KMS-11 (cell line): Measurements from ENCODE around the gene MEIOB.

Experiments
- H2AFZ ChIP-seq: fragments of 200-600 bp; sonication (generic); 2 replicates; pipeline ENCODE4 v1.6.1; 2016; ENCODE audit warnings: antibody characterized with exemption, mixed run types, low read depth
- H3K27ac ChIP-seq: fragments of 200-600 bp; sonication (generic); 2 replicates; pipeline ENCODE4 v1.6.1; 2016; ENCODE audit warnings: mild to moderate bottlenecking, mixed run types
- H3K27me3 ChIP-seq: fragments of 200-600 bp; sonication (generic); 2 replicates; pipeline ENCODE4 v1.6.1; 2017; ENCODE audit warnings: mild to moderate bottlenecking, low read depth, mixed run types, moderate library complexity; ENCODE audit not compliant: insufficient read depth
- H3K36me3 ChIP-seq: fragments of 200-600 bp; sonication (generic); 2 replicates; pipeline ENCODE4 v1.6.1; 2017; ENCODE audit warnings: mild to moderate bottlenecking, mixed run types; ENCODE audit not compliant: insufficient read depth
- H3K4me1 ChIP-seq: fragments of 200-600 bp; sonication (generic); 2 replicates; pipeline ENCODE4 v1.6.1; 2016; ENCODE audit warnings: mild to moderate bottlenecking, low read depth, mixed run types; ENCODE audit not compliant: poor library complexity, severe bottlenecking
- H3K4me2 ChIP-seq: fragments of 200-600 bp; sonication (generic); 2 replicates; pipeline ENCODE4 v1.7.0; 2016; ENCODE audit warnings: mild to moderate bottlenecking, mixed run types
- H3K4me3 ChIP-seq: fragments of 200-600 bp; sonication (generic); IDR thresholded peaks from 2 replicates; pipeline ENCODE4 v1.6.1; 2017; ENCODE audit warnings: low read depth, low read length, mixed read lengths; ENCODE audit not compliant: insufficient read depth
- H3K79me2 ChIP-seq: fragments of 200-600 bp; sonication (generic); 2 replicates; pipeline ENCODE4 v1.6.1; 2016; ENCODE audit warnings: low read depth, mixed run types; ENCODE audit not compliant: insufficient read depth
- H3K9ac ChIP-seq: fragments of 200-600 bp; sonication (generic); 2 replicates; pipeline ENCODE4 v1.6.1; 2016; ENCODE audit warnings: mild to moderate bottlenecking, mixed run types
- H4K20me1 ChIP-seq: fragments of 200-600 bp; sonication (generic); 2 replicates; pipeline ENCODE4 v1.6.1; 2016; ENCODE audit warnings: mild to moderate bottlenecking, mixed run types; ENCODE audit not compliant: insufficient read depth
- TF ChIP-seq, protein P1 (sequence below): fragments of 200-600 bp; sonication (generic); conservative IDR thresholded peaks from 2 replicates; pipeline ENCODE4 v1.6.1; 2017; ENCODE audit warnings: low read depth, mild to moderate bottlenecking, antibody characterized with exemption, low read length, moderate library complexity, mixed read lengths

The MEIOB gene

DNA sequence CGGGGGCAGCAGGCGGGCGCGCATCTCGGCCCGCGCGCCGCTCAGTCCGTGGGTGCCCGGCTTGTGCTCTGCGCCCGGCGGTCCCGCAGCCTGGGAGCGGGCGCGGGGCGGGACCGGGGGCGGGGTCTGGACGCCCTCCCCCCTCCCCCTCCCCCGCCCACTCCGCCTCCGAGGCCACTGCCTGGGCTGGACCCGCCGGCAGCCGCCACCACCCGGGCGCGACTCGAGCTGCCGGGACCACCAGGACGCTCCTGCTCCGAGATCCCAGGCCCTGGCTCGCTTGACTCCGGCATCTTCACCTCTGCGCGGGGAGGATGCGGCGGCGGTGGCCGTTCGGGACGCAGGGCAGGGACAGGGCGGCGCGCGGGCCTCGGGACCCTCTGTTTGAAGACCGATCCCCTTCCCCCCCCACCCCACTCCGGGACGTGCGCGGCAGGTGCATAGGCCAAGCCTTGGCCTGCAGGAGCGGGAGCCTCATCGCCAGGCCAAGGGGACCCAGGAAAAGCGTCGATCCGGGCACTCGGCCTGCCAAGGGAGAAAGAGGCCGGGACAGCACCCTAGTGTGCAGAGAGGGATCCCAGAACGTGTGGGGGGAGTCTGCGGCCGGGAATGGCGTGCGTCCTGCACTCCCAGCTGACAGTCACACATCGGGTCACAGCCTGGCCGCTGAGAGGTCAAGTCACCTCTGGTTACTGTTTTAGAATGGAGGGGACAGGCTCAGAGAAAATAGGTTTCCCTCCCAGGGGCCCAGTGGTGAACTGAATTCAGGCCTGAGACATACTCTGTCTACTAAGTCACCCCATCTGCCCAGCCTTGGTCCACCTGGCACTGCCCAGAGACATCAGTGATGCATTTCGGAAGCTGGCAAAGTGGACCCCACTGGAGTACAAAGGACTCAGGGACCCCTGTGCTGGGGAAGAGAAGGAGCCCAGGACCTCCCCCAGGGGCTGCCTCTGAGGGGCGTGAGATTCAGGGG, 46.7 kb upstream of the MEIOB start, which contains the start of gene HS3ST6:
Gene HS3ST6, minus strand, starts transcription at position 65 of the 976 bp plus-strand sequence. CDS start 92 bp downstream, outside the sequence.
- Histone ChIP-seq H3K4me2 (no peak within 1 kb of the TSS), H3K36me3 (no peaks in the 10 kb centered on the region), H3K4me1 (no peaks in the 10 kb centered on the region), H2AFZ (no peak within 1 kb of the TSS), H4K20me1 (no peaks in the 10 kb centered on the region), H3K27me3 (peaks cover 94% of the 10 kb centered on the region), H3K79me2 (no peaks in the 10 kb centered on the region), H3K9ac (no peak within 1 kb of the TSS), H3K27ac (no peak within 1 kb of the TSS), H3K4me3 (no peak within 1 kb of the TSS)
- TF ChIP-seq, protein P1, sequence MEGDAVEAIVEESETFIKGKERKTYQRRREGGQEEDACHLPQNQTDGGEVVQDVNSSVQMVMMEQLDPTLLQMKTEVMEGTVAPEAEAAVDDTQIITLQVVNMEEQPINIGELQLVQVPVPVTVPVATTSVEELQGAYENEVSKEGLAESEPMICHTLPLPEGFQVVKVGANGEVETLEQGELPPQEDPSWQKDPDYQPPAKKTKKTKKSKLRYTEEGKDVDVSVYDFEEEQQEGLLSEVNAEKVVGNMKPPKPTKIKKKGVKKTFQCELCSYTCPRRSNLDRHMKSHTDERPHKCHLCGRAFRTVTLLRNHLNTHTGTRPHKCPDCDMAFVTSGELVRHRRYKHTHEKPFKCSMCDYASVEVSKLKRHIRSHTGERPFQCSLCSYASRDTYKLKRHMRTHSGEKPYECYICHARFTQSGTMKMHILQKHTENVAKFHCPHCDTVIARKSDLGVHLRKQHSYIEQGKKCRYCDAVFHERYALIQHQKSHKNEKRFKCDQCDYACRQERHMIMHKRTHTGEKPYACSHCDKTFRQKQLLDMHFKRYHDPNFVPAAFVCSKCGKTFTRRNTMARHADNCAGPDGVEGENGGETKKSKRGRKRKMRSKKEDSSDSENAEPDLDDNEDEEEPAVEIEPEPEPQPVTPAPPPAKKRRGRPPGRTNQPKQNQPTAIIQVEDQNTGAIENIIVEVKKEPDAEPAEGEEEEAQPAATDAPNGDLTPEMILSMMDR: no peak

DNA sequence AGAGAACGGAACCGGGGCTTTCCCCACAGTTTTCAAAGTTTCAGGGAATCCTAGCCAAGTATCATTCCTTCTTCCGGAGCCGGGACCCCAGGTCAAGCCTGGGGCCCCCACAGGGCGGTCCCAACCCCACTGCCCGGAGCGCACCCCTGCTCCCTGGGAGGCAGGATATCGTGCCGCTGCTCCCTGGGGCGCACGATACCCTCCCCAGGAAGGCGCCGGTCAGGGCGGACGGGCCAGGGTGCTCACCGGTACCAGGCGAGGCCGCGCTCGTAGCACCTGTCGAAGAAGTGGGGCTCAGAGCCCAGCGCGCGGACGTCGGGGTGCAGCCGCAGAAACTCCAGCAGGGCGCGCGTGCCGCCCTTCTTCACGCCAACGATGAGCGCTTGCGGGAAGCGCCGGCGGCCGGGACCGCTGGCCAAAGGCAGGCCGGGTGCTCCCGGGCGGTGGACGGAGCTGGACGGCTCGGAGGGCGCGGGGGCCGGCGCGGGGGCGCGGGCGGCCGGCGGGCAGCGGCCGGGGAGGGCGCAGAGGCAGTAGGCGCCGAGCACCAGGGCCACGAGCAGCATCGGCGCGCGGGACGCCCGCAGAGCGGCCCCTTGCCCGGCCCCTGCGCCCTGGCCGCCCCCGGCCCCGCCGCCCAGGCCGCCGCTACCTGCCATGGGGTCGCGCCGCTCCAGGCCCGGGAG, 45.8 kb upstream of the MEIOB start:
- no peak overlapping the region for H3K4me3 ChIP-seq
- H3K9ac ChIP-seq: no peak overlapping the region
- H4K20me1 ChIP-seq: no peaks in the 10 kb centered on the region
- no peak overlapping the region for H3K4me2 ChIP-seq
- H2AFZ ChIP-seq: no peak overlapping the region
- TF ChIP-seq, protein P1: no peak
- H3K79me2 ChIP-seq: no peaks in the 10 kb centered on the region
- no peaks in the 10 kb centered on the region for H3K4me1 ChIP-seq
- H3K36me3 ChIP-seq: no peaks in the 10 kb centered on the region
- H3K27me3 ChIP-seq: peaks cover 94% of the 10 kb centered on the region
- H3K27ac ChIP-seq: no peak overlapping the region

DNA sequence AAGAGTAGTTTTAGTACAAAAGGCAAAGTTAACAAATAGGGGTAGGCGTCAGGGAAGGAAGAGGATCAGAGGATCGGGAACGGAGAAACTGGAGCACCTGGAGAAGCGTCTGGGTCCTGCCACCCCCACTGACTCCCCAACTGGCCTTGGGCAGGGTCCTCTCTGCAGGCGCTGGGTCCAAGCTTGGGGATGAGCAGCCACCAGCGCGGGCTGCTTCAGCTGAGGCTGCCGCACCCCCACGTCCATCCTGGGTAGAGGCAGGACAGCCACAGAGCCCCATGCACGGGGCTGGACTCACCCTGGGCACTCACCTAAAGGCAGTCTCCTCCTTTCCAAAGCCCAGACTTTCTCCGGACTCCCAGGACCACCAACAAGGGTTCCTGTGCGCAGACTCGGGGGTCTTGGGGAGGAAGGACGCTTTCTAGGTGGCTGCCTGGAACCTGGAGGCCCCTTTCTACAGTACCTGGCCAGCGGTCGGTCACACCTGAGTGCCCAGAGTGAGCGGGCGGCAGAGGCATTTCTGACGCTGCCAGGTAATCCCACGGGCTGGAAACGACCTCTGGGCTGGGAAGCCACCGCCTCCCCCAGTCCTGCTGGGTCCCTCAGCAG, 45.2 kb upstream of the MEIOB start:
- Histone ChIP-seq H3K4me2 (no peak overlapping the region), H3K27ac (no peak overlapping the region), H3K36me3 (no peaks in the 10 kb centered on the region), H4K20me1 (no peaks in the 10 kb centered on the region), H3K4me3 (no peak overlapping the region), H3K27me3 (peaks cover 93% of the 10 kb centered on the region), H3K9ac (no peak overlapping the region), H2AFZ (no peak overlapping the region), H3K79me2 (no peaks in the 10 kb centered on the region), H3K4me1 (no peaks in the 10 kb centered on the region)
- TF ChIP-seq, protein P1: no peak

DNA sequence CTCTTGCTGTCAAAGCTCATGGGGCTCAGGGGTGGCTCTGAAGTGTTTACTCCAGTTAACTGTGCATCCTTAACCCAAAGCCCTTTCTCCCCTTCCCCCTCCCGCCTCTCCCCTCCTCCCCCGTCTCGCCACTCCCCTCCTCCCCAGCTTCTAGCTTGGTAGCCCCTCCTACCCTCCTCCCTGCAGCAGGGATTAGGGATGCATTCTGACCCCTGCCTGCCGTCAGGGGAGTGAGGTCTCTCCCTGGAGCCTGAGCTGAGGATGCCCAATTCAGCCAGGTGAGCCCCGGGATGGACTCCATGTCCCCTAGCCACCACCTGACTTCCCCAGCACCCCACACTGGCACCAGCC, 44.7 kb upstream of the MEIOB start:
- H3K27me3 ChIP-seq: peaks cover 90% of the 10 kb centered on the region

More for the DNA sequence above, 44.7 kb upstream of the MEIOB start:
- Histone ChIP-seq H3K4me1 (no peaks in the 10 kb centered on the region), H3K9ac (no peak overlapping the region), H3K4me3 (no peak overlapping the region), H3K79me2 (no peaks in the 10 kb centered on the region), H3K36me3 (no peaks in the 10 kb centered on the region), H2AFZ (no peak overlapping the region), H3K27ac (no peak overlapping the region), H3K4me2 (no peak overlapping the region), H4K20me1 (no peaks in the 10 kb centered on the region)
- TF ChIP-seq, protein P1: no peak
